H1 (cell line): ENCODE data around the gene CELF4. TPM values are rescaled to one million over a fixed set of nuclear protein-coding genes. Genes with fewer than 3 reads are reported as not detected.

Source experiments
- CBX8 ChIP-seq: fragments of 300-800, 300-1000 bp; sonication (generic); IDR thresholded peaks from 2 replicates; pipeline ENCODE4 v1.7.1; 2016; ENCODE audit warnings: low read depth, low read length, borderline replicate concordance
- RNF2 ChIP-seq: fragments of 200-900, 300-1000 bp; sonication (generic); IDR thresholded peaks from 2 replicates; pipeline ENCODE4 v1.7.1; 2016; ENCODE audit warnings: borderline replicate concordance, low read depth, mild to moderate bottlenecking, antibody characterized with exemption, low read length; ENCODE audit not compliant: poor library complexity, severe bottlenecking; ENCODE audit errors: missing control alignments
- SP1 ChIP-seq: IDR thresholded peaks from 2 replicates; pipeline ENCODE4 v1.6.1; 2011; ENCODE audit warnings: low read depth, low read length
- polyA plus RNA-seq, 7 experiments: library from polyadenylated mRNA; depleted of rRNA in 3 of 7; stranded (reverse) in 5 of 7; unstranded in 2 of 7; fragments of >200 nt in 5 of 7; fragments of 200-250 nt in 2 of 7; gene quantifications; 1 replicate in 5 of 7; 2 replicates in 1 of 7; 4 replicates in 1 of 7; pipeline versions ENCODE4 v1.2.1 to v1.2.3, GENCODE V29; 2011 to 2013; ENCODE audit warnings: missing spikeins in 2 of 7, mixed read lengths in 2 of 7
- total RNA-seq: library from RNA; stranded (reverse); fragmentation: NEBNext Ultra II Directional; extraction: Animal tissue kit (Norgen Biotek cat#: 25700); gene quantifications from 2 replicates; pipeline ENCODE4 v1.2.1, GENCODE V29; 2021
- TF ChIP-seq, protein P1 (sequence below): fragments of 300-600 bp; sonication (generic); IDR thresholded peaks from 2 replicates; pipeline ENCODE4 v1.7.1; 2012; ENCODE audit warnings: low read length, moderate library complexity, mild to moderate bottlenecking, inconsistent platforms; ENCODE audit not compliant: insufficient replicate concordance

The CELF4 gene
- total and polyA plus RNA-seq, 2 of the 8 experiments (the other 6 are each of a cell fraction or from before 2014, with no cell fraction given): 1.6 to 3.4 TPM

DNA sequence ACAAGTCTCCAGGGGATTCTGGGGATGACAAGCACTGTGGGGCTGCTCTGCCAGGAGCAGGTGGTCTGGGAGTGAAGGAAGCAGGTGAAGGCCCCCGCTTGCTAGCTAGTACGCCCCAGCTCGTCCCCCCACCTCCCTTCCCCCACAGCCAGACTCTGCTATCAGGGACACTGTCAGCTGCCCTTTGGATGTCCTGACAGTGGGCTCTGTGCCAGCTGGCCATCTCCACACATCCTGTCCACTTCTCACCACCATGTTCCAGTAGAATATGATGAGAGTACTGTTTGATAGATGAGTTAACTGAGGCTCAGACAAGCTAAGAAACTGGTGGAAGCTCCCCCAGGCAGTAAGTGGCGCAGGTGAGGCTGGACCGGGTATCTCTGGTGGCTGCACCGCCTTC is 276.2 kb downstream of the CELF4 start (continued):
- TF ChIP-seq RNF2 (no peak), CBX8 (no peak), SP1 (no peak)
- TF ChIP-seq, protein P1, sequence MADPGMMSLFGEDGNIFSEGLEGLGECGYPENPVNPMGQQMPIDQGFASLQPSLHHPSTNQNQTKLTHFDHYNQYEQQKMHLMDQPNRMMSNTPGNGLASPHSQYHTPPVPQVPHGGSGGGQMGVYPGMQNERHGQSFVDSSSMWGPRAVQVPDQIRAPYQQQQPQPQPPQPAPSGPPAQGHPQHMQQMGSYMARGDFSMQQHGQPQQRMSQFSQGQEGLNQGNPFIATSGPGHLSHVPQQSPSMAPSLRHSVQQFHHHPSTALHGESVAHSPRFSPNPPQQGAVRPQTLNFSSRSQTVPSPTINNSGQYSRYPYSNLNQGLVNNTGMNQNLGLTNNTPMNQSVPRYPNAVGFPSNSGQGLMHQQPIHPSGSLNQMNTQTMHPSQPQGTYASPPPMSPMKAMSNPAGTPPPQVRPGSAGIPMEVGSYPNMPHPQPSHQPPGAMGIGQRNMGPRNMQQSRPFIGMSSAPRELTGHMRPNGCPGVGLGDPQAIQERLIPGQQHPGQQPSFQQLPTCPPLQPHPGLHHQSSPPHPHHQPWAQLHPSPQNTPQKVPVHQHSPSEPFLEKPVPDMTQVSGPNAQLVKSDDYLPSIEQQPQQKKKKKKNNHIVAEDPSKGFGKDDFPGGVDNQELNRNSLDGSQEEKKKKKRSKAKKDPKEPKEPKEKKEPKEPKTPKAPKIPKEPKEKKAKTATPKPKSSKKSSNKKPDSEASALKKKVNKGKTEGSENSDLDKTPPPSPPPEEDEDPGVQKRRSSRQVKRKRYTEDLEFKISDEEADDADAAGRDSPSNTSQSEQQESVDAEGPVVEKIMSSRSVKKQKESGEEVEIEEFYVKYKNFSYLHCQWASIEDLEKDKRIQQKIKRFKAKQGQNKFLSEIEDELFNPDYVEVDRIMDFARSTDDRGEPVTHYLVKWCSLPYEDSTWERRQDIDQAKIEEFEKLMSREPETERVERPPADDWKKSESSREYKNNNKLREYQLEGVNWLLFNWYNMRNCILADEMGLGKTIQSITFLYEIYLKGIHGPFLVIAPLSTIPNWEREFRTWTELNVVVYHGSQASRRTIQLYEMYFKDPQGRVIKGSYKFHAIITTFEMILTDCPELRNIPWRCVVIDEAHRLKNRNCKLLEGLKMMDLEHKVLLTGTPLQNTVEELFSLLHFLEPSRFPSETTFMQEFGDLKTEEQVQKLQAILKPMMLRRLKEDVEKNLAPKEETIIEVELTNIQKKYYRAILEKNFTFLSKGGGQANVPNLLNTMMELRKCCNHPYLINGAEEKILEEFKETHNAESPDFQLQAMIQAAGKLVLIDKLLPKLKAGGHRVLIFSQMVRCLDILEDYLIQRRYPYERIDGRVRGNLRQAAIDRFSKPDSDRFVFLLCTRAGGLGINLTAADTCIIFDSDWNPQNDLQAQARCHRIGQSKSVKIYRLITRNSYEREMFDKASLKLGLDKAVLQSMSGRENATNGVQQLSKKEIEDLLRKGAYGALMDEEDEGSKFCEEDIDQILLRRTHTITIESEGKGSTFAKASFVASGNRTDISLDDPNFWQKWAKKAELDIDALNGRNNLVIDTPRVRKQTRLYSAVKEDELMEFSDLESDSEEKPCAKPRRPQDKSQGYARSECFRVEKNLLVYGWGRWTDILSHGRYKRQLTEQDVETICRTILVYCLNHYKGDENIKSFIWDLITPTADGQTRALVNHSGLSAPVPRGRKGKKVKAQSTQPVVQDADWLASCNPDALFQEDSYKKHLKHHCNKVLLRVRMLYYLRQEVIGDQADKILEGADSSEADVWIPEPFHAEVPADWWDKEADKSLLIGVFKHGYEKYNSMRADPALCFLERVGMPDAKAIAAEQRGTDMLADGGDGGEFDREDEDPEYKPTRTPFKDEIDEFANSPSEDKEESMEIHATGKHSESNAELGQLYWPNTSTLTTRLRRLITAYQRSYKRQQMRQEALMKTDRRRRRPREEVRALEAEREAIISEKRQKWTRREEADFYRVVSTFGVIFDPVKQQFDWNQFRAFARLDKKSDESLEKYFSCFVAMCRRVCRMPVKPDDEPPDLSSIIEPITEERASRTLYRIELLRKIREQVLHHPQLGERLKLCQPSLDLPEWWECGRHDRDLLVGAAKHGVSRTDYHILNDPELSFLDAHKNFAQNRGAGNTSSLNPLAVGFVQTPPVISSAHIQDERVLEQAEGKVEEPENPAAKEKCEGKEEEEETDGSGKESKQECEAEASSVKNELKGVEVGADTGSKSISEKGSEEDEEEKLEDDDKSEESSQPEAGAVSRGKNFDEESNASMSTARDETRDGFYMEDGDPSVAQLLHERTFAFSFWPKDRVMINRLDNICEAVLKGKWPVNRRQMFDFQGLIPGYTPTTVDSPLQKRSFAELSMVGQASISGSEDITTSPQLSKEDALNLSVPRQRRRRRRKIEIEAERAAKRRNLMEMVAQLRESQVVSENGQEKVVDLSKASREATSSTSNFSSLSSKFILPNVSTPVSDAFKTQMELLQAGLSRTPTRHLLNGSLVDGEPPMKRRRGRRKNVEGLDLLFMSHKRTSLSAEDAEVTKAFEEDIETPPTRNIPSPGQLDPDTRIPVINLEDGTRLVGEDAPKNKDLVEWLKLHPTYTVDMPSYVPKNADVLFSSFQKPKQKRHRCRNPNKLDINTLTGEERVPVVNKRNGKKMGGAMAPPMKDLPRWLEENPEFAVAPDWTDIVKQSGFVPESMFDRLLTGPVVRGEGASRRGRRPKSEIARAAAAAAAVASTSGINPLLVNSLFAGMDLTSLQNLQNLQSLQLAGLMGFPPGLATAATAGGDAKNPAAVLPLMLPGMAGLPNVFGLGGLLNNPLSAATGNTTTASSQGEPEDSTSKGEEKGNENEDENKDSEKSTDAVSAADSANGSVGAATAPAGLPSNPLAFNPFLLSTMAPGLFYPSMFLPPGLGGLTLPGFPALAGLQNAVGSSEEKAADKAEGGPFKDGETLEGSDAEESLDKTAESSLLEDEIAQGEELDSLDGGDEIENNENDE: no peak
